ENCODE data around the gene CHCHD2.
"Not testable (repeated sequence)": the region's sequence is repeated elsewhere in the genome, so short reads cannot be mapped to it uniquely, and the experiment has no call there.

The CHCHD2 gene

GRCh38 chr7:56106108-56107073, at the start of gene CHCHD2:
Gene CHCHD2, minus strand, starts transcription at chr7:56106476. Its CDS starts 63 bp downstream, at chr7:56106413.
- peak; percentile 98 for DNase-seq (ENCODE audit: low spot score)

- DNase-seq (ENCODE audit: low spot score) = not testable (repeated sequence)
These were observed 24.8 kb upstream of the CHCHD2 start for GRCh38 chr7:56131062-56131461.

GRCh38 chr7:56127241-56127975, 21.1 kb upstream of the CHCHD2 start:
- no peak for DNase-seq (ENCODE audit: low spot score)

GRCh38 chr7:56125831-56126230, 19.6 kb upstream of the CHCHD2 start:
- DNase-seq (ENCODE audit: low spot score) = no peak

GRCh38 chr7:56124981-56125380, 18.7 kb upstream of the CHCHD2 start:
- DNase-seq (ENCODE audit: low spot score) = no peak

GRCh38 chr7:56121440-56121839, 15.2 kb upstream of the CHCHD2 start:
- no peak for DNase-seq (ENCODE audit: low spot score)

GRCh38 chr7:56115852-56116538, 9.7 kb upstream of the CHCHD2 start, which contains the start of gene NUPR2:
Gene NUPR2, minus strand, starts transcription at chr7:56116417. Its CDS starts 103 bp downstream, at chr7:56116314.
- DNase-seq (ENCODE audit: low spot score) = no peak

GRCh38 chr7:56112244-56112643, 6.0 kb upstream of the CHCHD2 start:
- DNase-seq (ENCODE audit: low spot score) = not testable (repeated sequence)

GRCh38 chr7:56110611-56111010, 4.3 kb upstream of the CHCHD2 start:
- DNase-seq (ENCODE audit: low spot score) = no peak

GRCh38 chr7:56107954-56108258, 1.6 kb upstream of the CHCHD2 start:
- no peak for DNase-seq (ENCODE audit: low spot score)

- peak; percentile 31 for DNase-seq (ENCODE audit: low spot score)
These were observed 768 bp downstream of the CHCHD2 start for GRCh38 chr7:56105508-56105907.

- not testable (repeated sequence) for DNase-seq (ENCODE audit: low spot score)
These were observed 2.1 kb downstream of the CHCHD2 start for GRCh38 chr7:56104138-56104537.

GRCh38 chr7:56099653-56100052, 6.6 kb downstream of the CHCHD2 start:
- no peak for DNase-seq (ENCODE audit: low spot score)

- DNase-seq (ENCODE audit: low spot score) = not testable (repeated sequence)
These were observed 7.9 kb downstream of the CHCHD2 start for GRCh38 chr7:56098187-56099008.

- peak; percentile 36 for DNase-seq (ENCODE audit: low spot score)
These were observed 8.6 kb downstream of the CHCHD2 start for GRCh38 chr7:56097700-56098099.

GRCh38 chr7:56092789-56093531, 13.3 kb downstream of the CHCHD2 start, which contains the start of gene PHKG1:
Gene PHKG1, minus strand, starts transcription at chr7:56092952. Its CDS starts 4,011 bp downstream, at chr7:56088941.
- peak; percentile 87 for DNase-seq (ENCODE audit: low spot score)

- DNase-seq (ENCODE audit: low spot score) = not testable (repeated sequence)
These were observed 13.9 kb downstream of the CHCHD2 start for GRCh38 chr7:56092388-56092787.

GRCh38 chr7:56091591-56091990, 14.7 kb downstream of the CHCHD2 start:
- no peak for DNase-seq (ENCODE audit: low spot score)

- no peak for DNase-seq (ENCODE audit: low spot score)
These were observed 18.8 kb downstream of the CHCHD2 start for GRCh38 chr7:56087445-56087844.

- DNase-seq (ENCODE audit: low spot score) = no peak
These were observed 19.5 kb downstream of the CHCHD2 start for GRCh38 chr7:56086761-56087160.

Data from hepatic stellate cell (primary cell).